Pons (tissue), 1 donor: Measurements from ENCODE around the gene MIA2.
"Not testable (repeated sequence)": the region's sequence is repeated elsewhere in the genome, so short reads cannot be mapped to it uniquely, and the experiment has no call there.

Experiments
- DNase-seq: peaks from one replicate; pipeline ENCODE4 v3.0.0-alpha.2; 2016; ENCODE audit warnings: low spot score

Gene MIA2, protein sequence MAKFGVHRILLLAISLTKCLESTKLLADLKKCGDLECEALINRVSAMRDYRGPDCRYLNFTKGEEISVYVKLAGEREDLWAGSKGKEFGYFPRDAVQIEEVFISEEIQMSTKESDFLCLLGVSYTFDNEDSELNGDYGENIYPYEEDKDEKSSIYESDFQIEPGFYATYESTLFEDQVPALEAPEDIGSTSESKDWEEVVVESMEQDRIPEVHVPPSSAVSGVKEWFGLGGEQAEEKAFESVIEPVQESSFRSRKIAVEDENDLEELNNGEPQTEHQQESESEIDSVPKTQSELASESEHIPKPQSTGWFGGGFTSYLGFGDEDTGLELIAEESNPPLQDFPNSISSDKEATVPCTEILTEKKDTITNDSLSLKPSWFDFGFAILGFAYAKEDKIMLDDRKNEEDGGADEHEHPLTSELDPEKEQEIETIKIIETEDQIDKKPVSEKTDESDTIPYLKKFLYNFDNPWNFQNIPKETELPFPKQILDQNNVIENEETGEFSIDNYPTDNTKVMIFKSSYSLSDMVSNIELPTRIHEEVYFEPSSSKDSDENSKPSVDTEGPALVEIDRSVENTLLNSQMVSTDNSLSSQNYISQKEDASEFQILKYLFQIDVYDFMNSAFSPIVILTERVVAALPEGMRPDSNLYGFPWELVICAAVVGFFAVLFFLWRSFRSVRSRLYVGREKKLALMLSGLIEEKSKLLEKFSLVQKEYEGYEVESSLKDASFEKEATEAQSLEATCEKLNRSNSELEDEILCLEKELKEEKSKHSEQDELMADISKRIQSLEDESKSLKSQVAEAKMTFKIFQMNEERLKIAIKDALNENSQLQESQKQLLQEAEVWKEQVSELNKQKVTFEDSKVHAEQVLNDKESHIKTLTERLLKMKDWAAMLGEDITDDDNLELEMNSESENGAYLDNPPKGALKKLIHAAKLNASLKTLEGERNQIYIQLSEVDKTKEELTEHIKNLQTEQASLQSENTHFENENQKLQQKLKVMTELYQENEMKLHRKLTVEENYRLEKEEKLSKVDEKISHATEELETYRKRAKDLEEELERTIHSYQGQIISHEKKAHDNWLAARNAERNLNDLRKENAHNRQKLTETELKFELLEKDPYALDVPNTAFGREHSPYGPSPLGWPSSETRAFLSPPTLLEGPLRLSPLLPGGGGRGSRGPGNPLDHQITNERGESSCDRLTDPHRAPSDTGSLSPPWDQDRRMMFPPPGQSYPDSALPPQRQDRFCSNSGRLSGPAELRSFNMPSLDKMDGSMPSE (N-terminal part only)

DNA sequence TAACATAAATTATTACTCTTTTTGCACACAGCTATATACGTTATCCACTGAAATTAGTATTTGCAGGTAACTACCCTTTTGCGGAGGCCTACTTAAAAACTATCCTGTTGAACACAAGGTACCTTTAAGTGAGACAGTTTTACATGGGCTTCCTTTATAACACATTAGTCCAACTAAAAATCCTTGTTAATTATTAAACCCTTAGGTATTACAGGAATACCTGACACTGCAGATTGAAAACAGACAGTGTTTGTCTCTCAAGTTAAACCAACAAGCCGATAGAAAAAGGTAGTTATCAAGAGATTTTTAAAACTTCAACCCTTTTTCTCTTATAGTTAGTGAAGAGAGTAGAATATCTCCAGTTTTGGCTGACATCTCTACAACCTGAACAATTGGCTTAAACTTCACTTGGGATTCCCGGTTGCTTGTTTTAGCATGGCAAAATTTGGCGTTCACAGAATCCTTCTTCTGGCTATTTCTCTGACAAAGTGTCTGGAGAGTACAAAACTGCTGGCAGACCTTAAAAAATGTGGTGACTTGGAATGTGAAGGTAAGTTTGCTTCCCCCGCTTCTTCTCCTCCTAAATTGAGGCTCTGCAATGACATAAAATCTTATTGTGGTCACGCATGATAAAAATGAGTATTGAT lies at the start of gene MIA2:
Gene MIA2, plus strand, starts transcription at position 236 of the 647 bp plus-strand sequence. Its CDS starts 200 bp downstream, at position 436.
- no peak for DNase-seq

DNA sequence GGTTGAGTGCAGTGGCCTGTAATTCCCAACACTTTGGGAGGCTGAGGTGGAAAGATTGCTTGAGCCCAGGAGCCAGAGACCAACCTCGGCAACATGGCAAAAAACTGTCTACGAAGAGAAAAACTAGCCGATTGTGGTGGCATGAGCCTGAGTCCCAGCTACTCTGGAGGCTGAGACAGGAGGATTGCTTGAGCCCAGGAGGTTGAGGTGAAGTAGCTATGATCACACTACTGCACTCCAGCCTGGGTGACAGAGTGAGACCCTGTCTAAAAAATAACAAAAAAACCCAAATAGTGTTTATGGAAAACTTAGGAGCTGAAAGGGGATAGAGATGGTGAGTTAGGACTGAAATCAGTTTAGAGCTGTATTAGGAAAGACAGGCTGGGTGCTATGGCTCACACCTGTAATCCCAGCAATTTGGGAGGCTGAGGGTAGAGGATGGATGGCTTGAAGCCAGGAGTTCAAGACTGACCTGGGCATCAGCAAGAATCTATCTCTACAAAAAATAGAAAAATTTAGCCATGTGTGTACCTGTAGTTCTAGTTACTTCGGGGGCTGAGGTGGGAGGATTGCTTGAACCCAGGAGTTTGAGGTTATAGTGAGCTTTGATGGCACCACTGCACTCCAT lies 49.0 kb upstream of the MIA2 start:
- DNase-seq = no peak

DNA sequence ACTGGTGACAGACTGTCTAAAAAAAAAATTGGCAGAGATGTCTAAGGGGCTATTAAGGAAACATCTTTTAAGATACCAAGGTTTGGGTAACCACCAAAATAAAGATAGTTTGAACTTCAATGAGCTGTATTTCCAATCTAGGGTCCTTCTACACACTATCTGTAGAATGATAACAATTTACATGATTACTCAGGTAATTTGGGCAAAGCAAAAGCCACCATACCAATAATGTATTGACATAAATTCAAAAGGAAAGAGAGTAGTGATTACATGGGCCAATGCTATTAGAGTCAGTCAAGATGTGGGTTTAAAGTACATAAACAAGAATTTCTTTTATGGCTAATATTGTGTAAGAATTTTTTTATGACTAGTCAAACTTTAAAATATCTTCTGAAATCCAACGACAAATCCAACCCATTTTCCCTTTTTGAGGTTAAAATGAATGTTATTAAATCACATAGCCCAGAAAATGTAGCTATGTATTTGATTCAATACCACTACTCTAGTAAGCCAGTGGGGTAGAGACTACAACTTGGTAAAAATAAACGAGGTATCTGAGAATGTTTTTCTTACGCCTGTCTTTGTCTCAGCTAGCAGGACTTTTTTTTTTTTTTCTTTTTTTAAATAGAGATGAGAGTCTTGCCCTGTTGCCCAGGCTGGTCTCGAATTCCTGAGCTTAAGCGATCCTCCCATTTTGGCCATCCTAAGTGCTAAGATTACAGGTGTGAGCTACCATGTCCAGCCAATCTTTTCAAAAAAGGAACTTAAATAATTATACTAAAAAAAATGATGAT lies 48.3 kb upstream of the MIA2 start:
- no peak for DNase-seq

DNA sequence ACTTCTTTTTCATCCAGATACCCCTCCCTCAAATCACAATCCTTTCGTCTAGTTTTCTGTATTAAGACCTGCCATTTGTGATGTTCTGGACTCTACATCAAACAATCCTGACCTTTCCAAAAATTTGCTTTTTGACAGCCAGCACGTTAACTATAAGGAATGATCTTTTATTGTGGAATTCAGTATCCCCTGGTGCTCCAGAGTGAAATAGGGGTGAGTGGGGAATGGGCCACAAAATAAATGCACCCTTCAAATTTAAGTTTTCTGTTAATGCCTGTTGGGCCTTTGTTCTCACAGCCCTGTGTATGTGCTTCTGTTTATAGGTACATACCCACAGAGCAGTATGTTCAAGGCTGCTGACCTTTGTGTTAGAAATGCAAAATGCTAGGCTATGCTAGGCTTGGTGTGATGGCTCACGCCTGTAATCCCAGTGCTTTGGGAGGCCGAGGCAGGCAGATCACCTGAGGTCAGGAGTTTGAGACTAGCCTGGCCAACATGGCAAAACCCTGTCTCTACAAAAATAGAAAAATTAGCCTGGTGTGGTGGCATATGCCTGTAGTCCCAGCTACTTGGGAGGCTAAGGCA lies 46.7 kb upstream of the MIA2 start:
- no peak for DNase-seq

DNA sequence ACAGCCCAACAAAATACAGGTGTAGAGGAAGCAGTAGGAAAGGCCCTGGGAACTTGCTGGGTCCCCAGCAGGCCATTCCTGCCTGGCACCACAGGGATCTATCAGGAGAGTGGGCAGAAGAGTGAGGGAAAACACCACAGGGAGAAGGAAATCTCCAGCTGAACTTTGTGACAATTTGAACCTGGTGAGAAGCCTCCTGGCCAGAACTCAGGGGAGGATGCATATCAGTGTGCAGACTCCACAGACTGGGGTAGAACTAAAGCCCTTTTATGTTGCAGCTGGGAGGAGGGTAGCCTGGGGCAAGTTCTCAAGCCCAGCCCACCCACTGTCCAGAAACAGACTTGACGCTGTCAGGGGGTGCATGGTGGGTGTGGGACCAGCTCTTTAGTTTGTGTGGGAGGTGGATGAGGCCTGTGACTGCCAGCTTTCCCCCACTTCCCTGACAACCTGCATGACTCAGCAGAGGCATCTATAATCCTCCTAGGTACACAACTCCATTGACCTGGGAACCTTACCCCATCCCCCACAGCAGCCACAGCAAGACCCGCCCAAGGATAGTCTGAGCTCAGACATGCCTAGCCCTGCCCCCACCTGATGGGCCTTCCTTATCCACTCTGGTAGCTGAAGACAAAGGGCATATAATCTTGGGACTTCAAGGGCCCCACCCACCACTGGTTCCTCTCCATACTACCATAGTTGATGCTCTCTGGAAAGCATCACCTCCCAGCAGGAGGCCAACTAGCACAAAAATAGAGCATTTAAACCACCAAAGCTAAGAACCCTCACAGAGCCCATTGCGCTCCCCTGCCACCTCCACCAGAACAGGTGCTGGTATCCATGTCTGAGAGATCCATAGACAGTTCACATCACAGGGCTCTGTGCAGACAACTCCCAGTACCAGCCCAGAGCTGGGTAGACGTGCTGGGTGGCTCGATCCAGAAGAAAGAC lies 29.8 kb upstream of the MIA2 start:
- DNase-seq = no peak

DNA sequence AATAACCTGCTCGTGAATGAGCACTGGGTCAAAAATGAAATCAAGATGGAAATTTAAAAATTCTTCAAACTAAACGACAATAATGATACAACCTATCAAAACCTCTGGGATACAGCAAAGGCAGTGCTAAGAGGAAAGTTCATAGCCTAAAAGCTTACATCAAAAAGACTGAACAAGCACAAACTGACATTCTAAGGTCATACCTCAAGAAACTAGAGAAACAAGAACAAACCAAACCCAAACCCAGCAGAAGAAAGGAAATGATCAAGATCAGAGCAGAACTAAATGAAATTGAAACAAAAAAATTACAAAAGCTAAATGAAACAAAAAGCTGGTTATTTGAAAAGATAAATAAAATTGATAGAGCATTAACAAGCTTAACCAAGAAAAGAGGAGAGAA lies 26.3 kb upstream of the MIA2 start:
- DNase-seq = not testable (repeated sequence)

DNA sequence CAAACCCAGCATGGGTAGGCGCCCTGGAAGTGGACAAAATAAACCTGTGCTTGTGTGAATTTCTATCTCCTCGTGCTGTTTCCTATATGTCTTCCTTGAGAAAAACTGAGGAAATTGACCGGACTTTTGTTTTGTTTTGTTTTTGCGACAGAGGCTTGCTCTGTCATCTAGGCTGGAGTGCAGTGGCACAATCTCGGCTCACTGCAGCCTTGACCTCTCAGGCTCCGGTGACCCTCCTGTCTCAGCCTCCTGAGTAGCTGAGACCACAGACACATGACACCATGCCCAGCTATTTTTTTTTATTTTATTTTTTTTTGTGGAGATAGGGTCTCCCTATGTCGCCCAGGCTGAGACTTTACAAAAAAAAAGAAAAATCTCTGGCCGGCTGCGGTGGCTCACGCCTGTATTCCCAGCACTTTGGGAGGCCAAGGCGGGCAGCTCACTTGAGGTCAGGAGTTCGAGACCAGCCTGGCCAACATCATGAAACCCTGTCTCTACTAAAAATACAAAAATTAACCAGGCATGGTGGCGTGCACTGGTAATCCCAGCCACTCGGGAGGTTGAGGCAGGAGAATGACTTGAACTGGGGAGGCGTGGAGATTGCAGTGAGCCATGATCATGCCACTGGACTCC lies 22.5 kb upstream of the MIA2 start:
- no peak for DNase-seq

DNA sequence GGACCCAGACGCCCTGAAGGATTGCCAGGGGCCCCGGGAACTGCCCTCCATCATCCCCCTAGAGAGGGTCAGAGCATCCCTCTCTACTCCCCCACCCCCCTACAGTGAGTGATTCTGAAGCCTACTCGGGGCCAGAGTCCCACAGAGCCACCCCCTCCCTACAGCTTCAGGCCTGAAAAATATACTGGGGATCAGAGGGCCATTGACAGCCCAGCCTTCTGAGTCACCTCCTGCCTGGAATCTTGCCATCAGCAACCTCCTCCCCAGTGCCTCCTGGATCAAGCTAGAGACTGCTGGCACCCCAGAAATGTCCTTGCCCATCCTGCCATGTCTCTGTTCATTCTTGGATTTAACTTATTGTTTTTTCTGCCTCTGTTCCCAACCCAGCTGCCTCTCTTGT lies 21.7 kb upstream of the MIA2 start:
- DNase-seq = no peak

DNA sequence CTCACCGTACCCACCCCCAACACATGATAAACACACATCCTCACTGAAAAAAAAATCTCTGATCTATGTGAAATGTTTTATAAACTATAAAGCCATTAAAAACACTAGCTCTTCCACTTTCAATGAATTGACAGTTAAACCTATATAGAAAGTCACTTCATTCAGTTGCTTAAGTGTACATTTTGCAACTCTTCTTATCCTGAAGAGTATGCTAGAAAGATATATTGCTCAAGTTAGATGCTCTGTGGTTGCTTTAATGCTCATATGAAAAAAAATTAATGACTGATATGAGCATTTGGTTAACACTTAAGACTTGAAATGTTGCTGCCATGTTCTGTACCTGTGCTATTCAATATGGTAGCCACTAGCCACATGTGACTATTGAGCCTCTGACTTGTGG lies 21.0 kb upstream of the MIA2 start:
- no peak for DNase-seq

DNA sequence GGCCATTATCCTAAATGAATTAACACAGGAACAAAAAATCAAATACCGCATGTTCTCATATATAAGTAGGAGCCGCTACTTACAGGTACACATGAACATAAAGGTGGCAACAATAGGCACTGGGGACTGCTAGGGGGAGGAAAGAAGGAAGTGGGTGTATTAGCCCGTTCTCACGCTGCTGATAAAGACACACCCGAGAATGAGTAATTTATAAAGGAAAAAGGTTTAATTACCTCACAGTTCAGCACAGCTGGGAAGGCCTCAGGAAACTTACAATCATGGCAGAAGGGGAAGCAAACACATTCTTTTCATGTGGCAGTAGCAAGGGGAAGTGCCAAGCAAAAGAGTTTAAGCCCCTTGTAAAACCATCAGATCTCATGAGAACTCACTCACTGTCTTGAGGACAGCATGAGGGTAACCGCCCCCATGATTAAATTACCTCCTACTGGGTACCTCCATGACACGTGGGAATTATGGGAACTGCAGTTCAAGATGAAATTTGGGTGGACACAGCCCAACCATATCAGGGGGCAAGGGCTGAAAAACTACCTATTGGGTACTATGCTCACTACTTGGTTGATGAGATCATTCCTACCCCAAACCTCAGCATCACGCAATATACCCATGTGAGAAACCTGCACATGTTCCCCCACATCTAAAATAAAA lies 16.4 kb upstream of the MIA2 start:
- DNase-seq = no peak

DNA sequence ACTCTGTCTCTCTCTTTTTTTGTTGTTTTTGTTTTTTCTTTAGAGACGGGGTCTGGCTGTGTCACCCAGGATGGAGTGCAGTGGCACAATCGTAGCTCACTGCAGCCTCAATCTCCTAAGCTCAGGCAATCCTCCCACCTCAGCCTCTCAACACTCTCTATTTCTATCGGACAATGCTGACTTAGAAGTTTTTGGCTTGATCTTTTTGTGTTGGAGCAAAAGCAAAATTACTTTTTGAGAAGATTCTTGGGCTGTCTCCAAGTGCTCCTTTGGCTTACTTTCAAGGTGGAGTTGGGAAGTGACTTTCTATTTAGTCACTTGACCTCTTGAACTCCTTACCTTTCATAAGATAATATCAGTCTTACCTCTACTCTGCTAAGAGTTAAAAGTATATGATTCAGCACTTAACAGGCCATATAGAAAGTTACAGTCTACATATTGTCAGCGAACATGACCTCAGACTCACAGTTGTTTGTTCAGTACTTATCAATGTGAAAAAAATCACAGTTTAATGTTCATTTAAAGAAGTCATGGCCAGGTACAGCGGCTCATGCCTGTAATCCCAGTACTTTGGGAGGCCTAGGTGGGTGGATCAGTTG lies 15.4 kb upstream of the MIA2 start:
- no peak for DNase-seq

DNA sequence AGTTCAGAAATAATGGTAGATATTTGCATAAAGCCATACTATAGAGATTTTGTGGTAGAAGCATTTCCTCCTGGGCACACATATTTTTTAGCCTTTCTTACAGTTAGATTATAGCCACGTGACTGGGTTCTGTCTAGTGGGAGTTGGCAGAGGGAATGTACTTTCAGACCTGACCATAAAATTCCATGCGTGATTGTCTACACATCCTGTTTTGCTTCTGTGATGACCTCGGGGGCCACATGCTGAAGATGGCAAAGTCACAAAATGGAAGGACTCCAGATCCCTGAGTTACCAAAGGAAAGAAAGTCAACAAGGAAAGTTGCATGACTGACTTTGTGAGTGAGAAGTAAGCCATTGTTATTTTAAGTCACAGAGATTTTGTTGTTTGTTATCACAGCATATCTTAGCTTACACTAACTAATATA lies 14.6 kb upstream of the MIA2 start:
- DNase-seq = no peak

DNA sequence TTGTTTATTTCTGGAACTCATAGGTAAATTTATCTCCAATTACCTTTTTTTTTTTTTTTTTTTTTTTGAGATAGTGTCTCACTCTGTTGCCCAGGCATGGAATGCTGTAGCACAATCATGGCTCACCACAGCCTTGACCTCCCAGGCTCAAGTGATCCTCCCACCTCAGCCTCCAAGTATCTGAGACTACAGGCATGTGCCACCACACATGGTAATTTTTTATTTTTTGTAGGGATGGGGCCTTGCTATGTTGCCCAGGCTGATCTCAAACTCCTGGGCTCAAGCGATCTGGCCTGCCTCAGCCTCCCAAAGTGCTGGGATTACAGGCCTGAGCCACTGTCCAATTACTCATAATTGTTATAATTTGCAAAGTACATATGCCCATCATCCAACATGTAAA lies 13.2 kb upstream of the MIA2 start:
- not testable (repeated sequence) for DNase-seq

DNA sequence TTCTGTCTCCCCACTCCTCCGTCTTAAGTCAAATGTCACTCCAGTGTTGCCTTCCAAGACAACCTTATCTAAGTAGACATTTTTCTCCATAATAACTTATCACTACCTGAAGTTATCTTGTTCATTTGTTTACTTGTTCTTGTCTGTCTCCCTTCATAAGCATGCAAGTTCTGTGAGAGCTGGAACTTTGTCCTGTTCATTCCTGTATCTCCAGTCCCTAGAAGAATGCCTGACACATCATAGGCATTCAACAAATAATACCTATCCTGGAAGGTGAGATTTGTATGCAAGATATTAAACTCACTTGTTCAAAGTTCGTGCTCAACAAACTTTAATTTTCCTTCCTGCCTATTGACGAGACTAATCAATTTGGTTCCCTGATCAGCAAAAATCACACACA lies 5.7 kb upstream of the MIA2 start:
- DNase-seq = no peak

DNA sequence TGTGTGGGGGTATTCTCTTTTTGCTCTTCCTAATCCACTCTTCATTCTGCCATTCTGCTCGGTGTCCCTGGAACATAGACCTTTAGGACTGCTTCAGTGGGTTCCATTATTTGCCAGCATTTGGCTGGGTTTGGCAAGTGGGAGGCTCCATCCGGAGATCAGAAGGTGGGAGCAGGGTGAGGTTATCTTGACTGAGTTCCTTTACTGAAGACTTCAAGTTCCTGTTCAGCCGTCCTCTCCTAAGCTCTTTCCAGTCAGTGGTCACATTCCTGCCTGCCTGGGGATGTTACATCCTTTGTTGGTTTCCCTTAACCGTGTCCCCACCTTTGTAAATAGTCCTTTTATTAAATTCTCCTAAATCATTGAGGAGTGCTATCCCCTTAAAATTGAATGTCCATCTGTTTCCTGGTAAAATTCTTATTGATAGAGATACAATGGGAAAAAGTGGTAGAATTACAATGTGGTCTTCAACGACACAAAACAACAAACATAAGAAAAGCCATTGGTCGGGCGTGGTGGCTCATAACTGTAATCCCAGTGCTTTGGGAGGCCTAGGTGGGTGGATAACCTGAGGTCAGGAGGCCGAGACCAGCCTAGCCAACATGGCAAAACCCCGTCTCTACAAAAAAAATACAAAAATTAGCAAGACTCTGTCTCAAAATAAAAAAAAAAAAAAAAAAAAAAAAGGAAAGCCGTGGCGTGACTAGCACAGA lies 5.0 kb upstream of the MIA2 start:
- no peak for DNase-seq

DNA sequence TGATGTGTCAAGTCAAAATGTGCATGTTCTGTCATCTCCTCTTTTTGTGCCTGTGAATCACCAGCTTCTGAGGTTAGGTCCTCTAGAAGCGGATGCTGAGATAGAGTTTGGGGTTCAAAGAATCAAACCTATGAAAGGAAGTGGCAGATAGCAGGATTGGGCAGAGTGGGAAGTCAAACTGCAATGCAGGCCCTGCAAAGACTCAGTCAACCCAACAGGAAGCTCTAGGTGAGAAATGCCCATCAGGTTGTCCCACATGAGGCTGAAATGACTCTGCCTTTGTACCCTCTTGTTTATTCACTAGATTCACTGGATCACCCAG lies 4.5 kb upstream of the MIA2 start:
- no peak for DNase-seq

DNA sequence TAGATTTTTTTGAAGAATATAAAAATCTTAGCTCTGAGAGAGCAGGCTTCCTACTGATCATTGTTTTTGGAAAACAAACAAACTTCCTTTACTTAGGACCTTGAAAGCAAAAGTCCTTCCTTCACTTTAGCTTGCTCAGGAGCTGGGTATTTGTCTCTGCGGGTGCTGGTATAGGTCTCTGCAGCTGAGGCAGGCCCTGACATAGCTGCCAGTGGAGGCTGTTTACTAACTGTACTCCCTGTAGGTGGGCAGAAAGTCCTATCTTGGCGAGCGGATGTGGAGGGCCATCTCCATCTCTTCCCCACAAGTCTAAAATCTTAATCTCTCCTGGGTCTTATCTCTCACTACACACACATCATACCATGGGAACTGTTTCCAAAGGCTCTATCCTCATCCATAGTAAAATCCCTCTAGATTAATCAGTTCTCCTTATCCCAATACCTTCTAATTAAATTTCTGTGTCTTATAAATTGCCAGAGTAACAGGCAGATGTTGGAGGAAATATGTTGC lies 4.1 kb upstream of the MIA2 start:
- DNase-seq = no peak
